MG63 (cell line): ENCODE results near the gene ST3GAL6. TPM values are rescaled to one million over a fixed set of nuclear protein-coding genes. Genes with fewer than 3 reads are reported as not detected.

Experiments
- DNase-seq: peaks from one replicate; pipeline ENCODE4 v3.0.0-alpha.2; 2020
- H3K27me3 ChIP-seq: fragments of 250-450 bp; sonication (Bioruptor Pico); 2 replicates; pipeline ENCODE4 v1.5.1; 2020; ENCODE audit warnings: mild to moderate bottlenecking, moderate library complexity
- H3K36me3 ChIP-seq: fragments of 250-450 bp; sonication (Bioruptor Pico); 2 replicates; pipeline ENCODE4 v1.5.1; 2020; ENCODE audit warnings: mild to moderate bottlenecking, moderate library complexity
- H3K4me3 ChIP-seq: fragments of 250-450 bp; sonication (Bioruptor Pico); 2 replicates; pipeline ENCODE4 v1.5.1; 2020; ENCODE audit warnings: mild to moderate bottlenecking, moderate library complexity
- H3K9me3 ChIP-seq: fragments of 250-450 bp; sonication (Bioruptor Pico); 2 replicates; pipeline ENCODE4 v1.5.1; 2020; ENCODE audit warnings: mild to moderate bottlenecking, moderate library complexity
- total RNA-seq: library from RNA; depleted of rRNA; stranded (reverse); fragments of >200 nt; shearing (Covaris generic); gene quantifications from 2 replicates; pipeline ENCODE4 v1.2.3, GENCODE V29; 2014; ENCODE audit warnings: low replicate concordance

The ST3GAL6 gene
- total RNA-seq, 1 experiment from 2014 or later, result 1.4 TPM

DNA sequence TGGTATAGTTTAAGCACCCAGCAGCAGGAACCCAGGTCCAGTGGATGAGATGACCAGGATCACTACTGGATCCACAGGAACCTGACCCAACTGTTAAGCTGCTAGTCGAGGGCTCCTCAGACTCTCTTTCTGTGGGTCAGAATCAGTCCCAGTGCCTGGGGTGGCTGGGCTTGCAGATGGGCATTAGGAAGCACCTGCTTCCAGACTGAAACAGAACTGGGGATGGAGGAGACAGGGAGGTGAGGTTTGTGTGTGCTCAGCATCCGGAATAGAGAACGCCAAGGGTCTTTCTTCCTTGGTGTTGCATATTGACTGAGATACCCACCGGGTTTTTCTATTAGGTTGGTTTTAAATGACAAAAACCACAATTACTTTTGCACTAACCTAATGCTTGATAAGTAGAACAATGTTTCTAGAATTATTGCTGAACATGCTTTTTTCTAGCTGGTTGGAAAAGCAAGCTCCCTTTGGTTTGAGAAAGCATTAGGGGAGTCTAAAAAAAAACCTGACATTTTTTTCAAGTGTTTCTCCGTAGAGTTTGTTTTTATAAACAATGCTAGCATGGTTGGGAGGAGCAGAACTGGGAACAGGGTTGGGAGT is 779 bp downstream of the ST3GAL6 start:
- no peaks in the 10 kb centered on the region for H3K36me3 ChIP-seq
- H3K4me3 ChIP-seq, result no peak overlapping the region
- DNase-seq, result no peak
- no peaks in the 10 kb centered on the region for H3K27me3 ChIP-seq
- no peaks in the 10 kb centered on the region for H3K9me3 ChIP-seq

DNA sequence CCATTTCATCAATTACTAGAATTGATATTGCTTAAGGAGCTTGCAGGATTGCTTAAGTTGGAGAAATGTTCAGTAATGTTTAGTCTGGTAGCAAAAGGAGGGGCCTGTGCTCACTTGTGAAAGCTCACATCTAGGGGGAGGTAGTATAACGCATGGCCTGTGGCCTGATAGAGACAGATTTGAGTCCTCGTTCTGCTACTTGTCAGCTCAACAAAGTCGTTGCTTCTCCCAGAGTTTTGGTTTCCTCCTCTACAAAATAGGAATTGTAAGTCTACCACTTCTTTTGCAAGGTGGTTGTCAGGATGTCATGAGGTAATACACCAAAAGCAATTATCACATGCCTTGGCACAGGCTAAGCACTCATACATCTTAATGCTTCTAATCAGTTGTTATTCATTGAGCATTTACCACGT is 1.3 kb downstream of the ST3GAL6 start:
- H3K27me3 ChIP-seq, result no peaks in the 10 kb centered on the region
- no peak overlapping the region for H3K4me3 ChIP-seq
- DNase-seq, result no peak
- H3K9me3 ChIP-seq, result no peaks in the 10 kb centered on the region
- H3K36me3 ChIP-seq, result no peaks in the 10 kb centered on the region

DNA sequence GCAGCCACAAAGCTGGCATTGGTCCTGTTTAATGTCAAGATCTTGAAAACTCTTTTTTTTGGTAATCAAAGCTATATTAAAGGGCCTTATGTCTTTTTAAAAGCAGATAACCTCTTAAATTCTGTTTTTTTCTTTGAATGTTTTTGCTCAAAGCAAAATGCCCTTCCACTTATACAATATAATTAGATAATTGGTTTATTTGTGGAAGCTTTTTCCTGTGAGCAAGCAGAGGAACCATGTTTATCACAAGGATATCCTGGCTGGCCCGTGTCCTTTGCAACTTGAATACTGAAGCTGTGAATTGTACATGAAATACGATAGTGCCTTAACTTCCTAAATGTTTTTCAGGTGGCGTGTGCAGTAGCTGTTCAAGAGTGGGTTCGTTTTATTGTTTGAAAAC is 2.6 kb downstream of the ST3GAL6 start:
- no peak for DNase-seq
- Histone ChIP-seq H3K27me3 (no peaks in the 10 kb centered on the region), H3K9me3 (no peaks in the 10 kb centered on the region), H3K4me3 (no peak overlapping the region), H3K36me3 (no peaks in the 10 kb centered on the region)

DNA sequence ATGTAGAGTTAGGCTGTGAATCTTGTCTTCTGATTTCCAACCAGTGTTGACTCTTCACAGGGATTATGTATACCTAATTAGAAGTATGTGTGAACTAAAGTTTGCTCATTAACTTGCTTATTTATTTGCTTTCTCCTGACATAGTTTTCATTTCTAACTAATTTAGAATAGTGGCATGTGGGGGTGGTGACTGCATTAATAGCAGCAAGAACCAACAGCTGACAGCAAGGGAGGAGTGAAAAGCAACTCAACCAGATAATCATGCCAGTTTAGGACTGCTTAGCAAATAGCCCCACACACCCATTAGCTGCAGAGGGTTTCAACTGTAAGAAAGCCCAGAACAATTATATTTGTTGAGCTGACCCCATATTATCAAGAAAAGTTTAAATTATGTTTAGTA is 3.8 kb downstream of the ST3GAL6 start:
- no peaks in the 10 kb centered on the region for H3K27me3 ChIP-seq
- DNase-seq, result no peak

DNA sequence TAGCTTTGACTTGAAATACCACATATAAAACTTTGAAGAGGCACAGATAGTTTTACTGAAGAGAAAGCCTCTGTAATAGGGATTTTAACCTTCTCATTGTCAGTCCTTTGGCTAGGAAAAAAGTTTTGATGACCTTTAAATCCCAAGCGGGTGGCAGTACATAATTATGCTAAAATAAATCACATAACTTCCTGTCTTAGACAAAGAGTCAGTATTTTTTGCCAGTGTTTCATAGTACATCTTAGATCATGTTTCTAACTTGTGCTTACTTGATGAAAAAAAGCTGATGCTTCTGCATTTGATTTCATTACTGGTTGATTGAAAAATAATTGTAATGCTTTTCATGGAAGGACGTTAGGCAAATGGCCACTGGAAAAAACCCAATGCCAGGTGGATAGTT is 5.8 kb downstream of the ST3GAL6 start:
- no peak for DNase-seq
- Histone ChIP-seq H3K27me3 (no peaks in the 10 kb centered on the region), H3K36me3 (no peaks in the 10 kb centered on the region), H3K4me3 (no peak overlapping the region), H3K9me3 (no peaks in the 10 kb centered on the region)

More for the DNA sequence above, 3.8 kb downstream of the ST3GAL6 start:
- H3K9me3 ChIP-seq, result no peaks in the 10 kb centered on the region
- no peak overlapping the region for H3K4me3 ChIP-seq
- H3K36me3 ChIP-seq, result no peaks in the 10 kb centered on the region

DNA sequence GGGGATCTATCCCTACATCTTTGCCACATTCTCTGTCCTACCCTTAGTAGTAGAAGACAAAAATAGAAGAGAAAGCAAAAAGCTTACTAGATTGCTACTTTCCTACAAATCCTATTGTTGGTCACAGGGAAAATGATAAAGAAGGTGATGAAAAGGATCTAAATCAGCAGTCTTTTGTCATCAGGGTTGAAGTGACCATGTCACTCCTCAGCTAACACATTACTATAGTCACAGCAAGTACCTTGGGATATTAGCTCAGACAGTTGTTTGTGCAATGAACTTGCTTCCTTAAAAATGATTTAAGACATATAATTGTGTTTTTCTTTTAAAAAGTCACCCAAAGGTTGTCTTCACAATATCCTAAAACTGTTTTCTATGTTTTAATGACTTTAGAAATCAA is 6.3 kb downstream of the ST3GAL6 start:
- no peaks in the 10 kb centered on the region for H3K27me3 ChIP-seq
- DNase-seq, result no peak
- H3K4me3 ChIP-seq, result no peak overlapping the region
- H3K36me3 ChIP-seq, result no peaks in the 10 kb centered on the region
- H3K9me3 ChIP-seq, result no peaks in the 10 kb centered on the region

DNA sequence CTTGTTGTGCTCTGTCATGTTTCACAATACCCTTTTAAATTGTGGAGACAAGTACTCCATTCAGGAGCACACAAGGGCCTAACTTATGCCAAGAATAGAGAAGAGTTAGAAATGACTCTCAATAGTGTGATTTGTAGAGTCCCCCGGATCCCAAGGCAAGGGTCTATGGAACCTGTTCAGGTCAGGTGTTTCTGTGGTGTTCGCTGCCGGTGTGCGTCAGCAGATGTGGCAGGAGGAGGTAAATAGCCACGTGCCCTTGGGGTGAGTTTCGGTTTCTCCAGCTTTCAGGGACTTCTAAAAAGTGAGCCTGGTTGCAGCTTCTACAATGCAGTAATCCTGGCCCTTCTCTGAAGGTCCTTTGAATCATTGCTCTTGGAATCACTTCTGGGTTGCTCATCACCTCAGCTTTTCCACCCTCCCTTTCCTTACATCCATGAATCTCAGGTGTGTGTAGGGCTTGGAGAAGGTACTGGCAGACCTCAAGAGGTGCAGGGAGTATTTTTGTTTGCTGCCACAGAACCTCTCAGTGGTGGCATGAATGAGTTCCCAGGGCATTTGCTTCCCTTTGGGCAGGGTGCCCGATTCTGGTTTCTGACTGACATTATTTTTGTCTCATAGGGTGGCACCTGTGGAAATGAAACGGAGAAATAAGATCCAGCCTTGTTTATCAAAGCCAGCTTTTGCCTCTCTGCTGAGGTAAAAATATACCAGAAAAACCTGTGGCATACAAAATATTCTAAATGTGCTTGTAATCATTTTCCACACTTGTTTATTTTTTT is 7.3 kb downstream of the ST3GAL6 start:
- DNase-seq, result no peak
- Histone ChIP-seq H3K27me3 (no peaks in the 10 kb centered on the region), H3K36me3 (no peaks in the 10 kb centered on the region), H3K9me3 (no peaks in the 10 kb centered on the region), H3K4me3 (no peak overlapping the region)

DNA sequence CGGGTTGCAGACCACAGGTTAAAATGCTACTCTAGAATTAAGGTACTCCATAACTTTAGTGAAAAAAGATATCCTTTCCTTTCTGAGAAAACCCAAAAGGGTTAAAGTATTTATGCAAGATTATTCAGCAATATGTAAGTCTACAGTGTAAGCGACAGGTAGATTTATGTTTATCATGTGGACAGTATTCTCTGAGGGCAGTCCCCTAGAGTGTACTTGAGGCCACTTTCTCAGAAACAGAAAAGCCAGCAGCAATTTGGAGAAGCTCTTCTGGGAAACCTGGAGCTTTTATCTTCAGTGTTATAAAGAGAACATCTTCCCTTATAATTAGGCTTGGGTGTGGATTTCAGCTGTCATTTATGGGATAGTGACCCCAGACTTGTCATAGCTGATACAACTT is 8.9 kb downstream of the ST3GAL6 start:
- Histone ChIP-seq H3K36me3 (no peaks in the 10 kb centered on the region), H3K4me3 (no peak overlapping the region), H3K9me3 (no peaks in the 10 kb centered on the region), H3K27me3 (no peaks in the 10 kb centered on the region)
- no peak for DNase-seq

DNA sequence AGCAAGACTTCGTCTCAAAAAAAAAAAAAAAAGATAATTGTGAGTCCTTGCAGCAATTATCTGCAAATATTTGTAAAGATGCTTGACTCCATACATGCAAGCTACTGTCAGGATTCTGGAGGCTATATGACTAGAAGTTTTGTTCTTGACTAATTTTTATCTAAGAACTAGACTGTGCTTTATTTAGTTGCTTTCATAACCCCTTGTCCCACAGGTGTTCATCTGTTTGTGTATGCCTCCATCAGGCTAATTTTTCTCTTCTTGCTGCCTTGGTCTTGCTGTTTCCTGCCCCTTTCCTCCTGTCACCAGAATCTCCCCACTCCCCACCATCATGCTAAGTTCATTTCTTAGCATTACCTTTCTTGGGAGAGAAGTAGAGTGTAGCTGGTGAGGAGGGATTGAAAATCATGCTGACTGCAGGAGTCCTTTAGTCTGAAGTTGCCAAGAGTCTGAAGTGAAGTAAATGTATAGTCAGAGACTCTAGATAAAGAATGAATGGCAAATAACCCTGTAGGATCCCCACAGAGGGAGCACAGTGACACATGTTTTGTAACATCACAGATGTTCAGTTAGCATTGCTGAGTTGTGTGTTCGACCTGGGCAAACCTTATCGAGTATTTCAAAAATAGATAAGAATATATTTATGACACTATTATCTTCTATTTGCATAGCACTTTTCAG is 12.5 kb downstream of the ST3GAL6 start:
- H3K36me3 ChIP-seq, result no peaks in the 10 kb centered on the region
- no peaks in the 10 kb centered on the region for H3K9me3 ChIP-seq
- no peak for DNase-seq
- no peak overlapping the region for H3K4me3 ChIP-seq
- H3K27me3 ChIP-seq, result no peaks in the 10 kb centered on the region

DNA sequence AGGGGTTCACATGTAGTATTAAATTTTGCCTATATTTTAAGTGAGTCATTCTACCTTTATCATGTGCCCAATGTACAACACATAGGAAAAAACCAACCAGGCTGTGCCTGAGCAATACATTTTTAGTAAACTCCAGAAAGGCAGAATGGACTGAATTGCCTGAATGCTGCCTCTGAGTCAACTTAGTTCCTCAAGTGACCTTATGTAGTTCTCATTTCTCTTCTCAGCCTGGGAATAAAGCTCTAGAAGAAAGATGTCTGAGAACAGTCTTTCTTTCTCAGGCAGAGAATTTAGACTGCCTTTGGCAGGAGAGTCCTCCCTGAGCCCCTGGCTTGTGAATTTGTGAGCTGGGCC is 13.0 kb downstream of the ST3GAL6 start:
- H3K27me3 ChIP-seq, result no peaks in the 10 kb centered on the region
- H3K4me3 ChIP-seq, result no peak overlapping the region
- H3K9me3 ChIP-seq, result no peaks in the 10 kb centered on the region
- no peak for DNase-seq
- H3K36me3 ChIP-seq, result no peaks in the 10 kb centered on the region

DNA sequence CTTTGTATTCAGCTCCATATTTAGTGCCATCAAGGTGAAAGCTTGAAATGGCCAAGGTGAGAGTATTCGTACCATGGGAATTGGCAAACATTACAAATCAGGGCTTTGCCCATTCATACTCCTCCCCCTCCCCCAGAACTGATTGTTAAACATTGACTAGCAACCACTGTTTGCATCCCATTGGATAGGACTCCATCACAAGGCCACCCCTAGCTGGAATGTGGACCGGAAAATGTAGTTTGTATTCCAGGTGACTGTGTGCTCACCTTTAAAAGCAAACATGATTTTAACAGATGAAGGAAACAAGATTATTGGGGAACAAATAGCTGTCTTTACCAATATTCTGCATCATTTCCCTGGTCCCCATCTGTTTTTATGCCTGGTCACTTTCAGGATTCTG is 14.1 kb downstream of the ST3GAL6 start:
- no peak for DNase-seq
- H3K27me3 ChIP-seq, result no peaks in the 10 kb centered on the region
- H3K36me3 ChIP-seq, result no peaks in the 10 kb centered on the region
- no peaks in the 10 kb centered on the region for H3K9me3 ChIP-seq
- H3K4me3 ChIP-seq, result no peak overlapping the region

DNA sequence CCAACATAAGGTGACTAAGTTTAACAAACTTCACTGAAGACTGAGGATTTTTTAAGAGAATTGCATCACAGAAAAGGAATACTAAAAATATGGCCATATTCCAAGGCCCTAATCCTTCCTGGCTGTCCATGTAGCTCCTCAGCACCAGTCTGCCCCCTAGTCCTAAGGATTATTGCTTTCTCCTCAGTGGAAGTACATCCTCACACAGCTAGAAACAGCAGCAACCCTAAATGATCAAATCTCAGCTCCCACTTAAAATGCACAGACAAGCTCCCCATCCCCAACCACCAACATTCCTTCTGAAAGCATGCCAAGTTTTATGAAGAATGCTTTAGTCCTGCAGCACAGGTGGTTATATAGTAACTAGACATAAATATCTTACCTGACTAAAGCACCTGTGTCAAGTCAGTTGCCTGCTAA is 14.7 kb downstream of the ST3GAL6 start:
- no peak overlapping the region for H3K4me3 ChIP-seq
- H3K36me3 ChIP-seq, result no peaks in the 10 kb centered on the region
- peak; percentile 30 for DNase-seq
- H3K27me3 ChIP-seq, result no peaks in the 10 kb centered on the region
- H3K9me3 ChIP-seq, result no peaks in the 10 kb centered on the region

DNA sequence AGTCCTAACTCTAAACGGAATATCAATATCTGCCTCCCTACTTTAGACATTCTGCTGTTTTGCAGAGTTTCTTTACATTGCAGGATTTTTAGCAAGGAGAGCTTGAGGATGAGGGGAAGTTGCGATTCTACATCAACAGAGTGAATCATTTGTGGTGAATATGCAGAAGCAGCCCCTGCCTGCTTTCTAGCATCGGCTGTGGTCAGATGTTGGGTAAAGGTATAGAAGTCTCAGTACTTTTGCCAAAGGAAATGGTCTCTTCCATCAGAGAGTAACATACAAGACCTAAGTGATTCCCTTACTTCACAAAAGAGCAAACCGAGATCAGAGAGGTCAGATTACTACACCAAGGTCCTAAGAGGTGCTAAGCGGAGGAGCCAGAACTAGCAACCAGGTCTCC is 15.2 kb downstream of the ST3GAL6 start:
- Histone ChIP-seq H3K27me3 (no peaks in the 10 kb centered on the region), H3K9me3 (no peaks in the 10 kb centered on the region), H3K4me3 (no peak overlapping the region), H3K36me3 (no peaks in the 10 kb centered on the region)
- DNase-seq, result no peak

DNA sequence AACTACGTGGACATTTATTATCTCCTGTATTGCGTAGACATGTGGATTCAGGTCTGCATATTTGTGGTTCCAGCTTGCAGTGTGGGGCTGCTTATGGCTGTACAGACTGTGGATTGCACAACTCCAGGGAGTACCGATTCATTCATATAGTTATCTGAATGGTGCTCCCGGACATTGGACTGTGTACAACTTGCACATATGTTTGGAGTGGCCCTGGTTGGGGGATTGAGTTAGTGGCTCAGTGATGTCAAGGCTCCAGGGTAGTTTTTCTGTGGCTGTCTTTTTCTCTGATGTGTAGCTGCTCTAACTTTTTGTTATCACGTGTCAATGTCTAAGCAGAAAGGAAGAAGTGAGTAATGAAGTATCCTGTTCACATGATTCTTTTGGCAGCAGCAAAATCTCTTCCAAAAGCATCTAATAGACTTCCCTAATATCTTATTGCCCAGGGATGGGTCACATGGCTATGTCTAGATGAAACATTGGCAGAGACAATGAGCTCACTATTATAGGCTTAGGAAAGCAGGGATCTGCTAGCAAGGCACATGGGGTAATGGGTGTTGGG is 15.8 kb downstream of the ST3GAL6 start:
- Histone ChIP-seq H3K4me3 (no peak overlapping the region), H3K27me3 (no peaks in the 10 kb centered on the region), H3K9me3 (no peaks in the 10 kb centered on the region), H3K36me3 (no peaks in the 10 kb centered on the region)
- DNase-seq, result peak; percentile 50

DNA sequence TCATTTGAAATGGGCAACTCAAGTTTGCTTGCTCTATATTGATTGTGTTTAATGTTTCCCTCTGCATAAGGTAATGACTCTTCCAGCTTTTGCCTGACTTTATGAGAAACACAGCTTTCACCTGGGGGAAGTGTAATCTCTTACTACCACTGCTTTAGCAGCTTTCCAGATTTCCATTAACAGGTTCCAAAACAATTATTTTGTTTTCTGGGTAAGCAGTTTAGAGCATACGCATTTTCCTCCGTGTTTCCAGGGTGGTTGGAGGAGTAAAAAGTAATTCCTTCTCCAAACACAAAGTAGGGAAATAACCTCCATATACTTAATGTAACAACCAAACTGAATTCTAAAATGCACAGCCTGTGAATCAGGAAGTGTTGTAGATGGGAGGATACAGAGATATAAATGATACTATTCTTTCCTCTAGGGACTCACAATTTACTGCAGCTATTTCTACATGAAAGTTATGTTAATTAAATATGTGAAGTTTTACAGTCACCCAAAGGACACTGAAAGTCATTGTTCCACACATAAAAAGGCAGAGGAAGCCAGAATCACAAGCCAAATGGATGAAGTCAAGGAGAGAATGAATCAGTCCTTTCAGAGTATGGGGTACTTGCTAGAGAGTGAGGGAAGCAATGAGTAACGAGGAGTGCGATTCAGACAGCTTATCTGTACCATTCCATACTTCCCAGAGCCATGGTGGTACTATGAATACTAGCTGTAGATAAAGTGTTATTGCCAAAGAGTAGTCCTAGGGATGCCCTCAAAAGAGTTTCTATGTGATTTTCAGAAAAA is 16.6 kb downstream of the ST3GAL6 start:
- Histone ChIP-seq H3K36me3 (no peaks in the 10 kb centered on the region), H3K9me3 (no peaks in the 10 kb centered on the region), H3K4me3 (no peak overlapping the region), H3K27me3 (no peaks in the 10 kb centered on the region)
- DNase-seq, result no peak

DNA sequence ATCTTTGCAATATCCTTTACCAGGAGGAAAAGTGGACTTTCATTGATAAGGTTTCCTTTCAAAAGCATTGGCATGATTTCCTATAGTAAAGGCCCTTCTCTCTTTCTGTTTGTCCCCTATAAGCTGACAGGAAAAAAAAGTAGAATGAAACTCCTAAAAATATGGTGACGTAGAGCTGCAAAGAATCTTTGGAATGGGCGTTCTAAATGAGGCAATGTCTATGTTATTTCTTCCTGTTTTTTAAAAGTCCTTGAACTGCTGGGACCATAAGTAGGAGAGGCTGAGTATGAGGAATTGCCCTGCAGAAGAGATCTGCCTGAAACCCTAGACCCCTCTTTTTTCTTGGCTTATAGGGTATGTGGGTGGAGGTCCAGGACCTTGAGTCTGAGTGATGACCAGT is 17.2 kb downstream of the ST3GAL6 start:
- no peaks in the 10 kb centered on the region for H3K9me3 ChIP-seq
- DNase-seq, result no peak
- H3K4me3 ChIP-seq, result no peak overlapping the region
- H3K27me3 ChIP-seq, result no peaks in the 10 kb centered on the region
- no peaks in the 10 kb centered on the region for H3K36me3 ChIP-seq
